Sciatic nerve (tissue), 2 donors: Measurements from ENCODE around the gene KRT9. TPM values are rescaled to one million over a fixed set of nuclear protein-coding genes. Genes with fewer than 3 reads are reported as not detected.
A peak's percentile ranks its signal among the peaks of the same experiment; 100 is the strongest.
"Not testable (repeated sequence)": the region's sequence is repeated elsewhere in the genome, so short reads cannot be mapped to it uniquely, and the experiment has no call there.

Experiments used
- ATAC-seq: fragments of 200-7000 bp; cut with Tn5 transposase; one replicate; pipeline ENCODE4 v1.9.1; 2020; ENCODE audit warnings: mild to moderate bottlenecking, moderate library complexity
- DNase-seq: peaks from one replicate; pipeline ENCODE4 v3.0.0-alpha.2; 2020; ENCODE audit warnings: low spot score
- intact Hi-C: fragments of 100-400 bp; cut with DNase I; formaldehyde crosslinking; loops from one replicate; pipeline ENCODE4 v1.14.2; 2022
- total RNA-seq: library from RNA; stranded (reverse); fragmentation: NEBNext Ultra II Directional; extraction: Animal tissue kit (Norgen Biotek cat#: 25700); gene quantifications from one replicate; pipeline ENCODE4 v1.2.1, GENCODE V29; 2021
- donor health status: DM: no; HTN: no; CAD: no.
- donor health status: DM: no; HTN: no; CAD: no.

Gene KRT9
- total RNA-seq, 1 donor from 2014 or later = not detected

DNA sequence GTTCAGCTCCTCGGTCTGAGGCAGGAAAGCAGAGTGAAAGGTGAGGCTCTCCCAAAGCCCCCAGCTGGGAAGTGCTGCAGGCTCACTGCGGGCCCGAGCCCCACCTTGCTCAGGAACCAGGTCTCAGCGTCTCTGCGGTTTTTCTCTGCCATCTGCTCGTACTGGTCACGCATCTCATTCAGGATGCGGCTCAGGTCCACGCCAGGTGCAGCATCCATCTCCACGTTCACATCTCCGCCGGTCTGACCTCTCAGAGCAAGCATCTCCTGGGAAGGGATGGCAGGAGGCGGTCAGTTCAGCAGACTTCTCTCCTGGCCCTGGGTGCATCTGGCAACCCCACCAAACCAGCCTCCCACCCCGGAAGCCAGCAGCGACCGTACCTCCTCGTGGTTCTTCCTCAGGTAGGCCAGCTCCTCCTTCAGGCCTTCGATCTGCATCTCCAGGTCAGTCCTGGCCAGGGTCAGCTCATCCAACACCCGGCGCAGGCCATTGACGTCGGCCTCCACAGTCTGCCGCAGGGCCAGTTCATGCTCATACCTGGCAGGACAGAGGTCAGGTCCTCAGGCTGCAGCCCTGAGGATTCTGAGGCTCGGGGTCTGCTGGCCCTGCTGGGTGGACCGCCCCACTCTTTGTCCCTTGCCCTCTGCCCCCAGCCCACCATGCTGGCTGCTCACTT lies 39.2 kb upstream of the KRT9 start:
- DNase-seq (no peak), ATAC-seq (no peak)

DNA sequence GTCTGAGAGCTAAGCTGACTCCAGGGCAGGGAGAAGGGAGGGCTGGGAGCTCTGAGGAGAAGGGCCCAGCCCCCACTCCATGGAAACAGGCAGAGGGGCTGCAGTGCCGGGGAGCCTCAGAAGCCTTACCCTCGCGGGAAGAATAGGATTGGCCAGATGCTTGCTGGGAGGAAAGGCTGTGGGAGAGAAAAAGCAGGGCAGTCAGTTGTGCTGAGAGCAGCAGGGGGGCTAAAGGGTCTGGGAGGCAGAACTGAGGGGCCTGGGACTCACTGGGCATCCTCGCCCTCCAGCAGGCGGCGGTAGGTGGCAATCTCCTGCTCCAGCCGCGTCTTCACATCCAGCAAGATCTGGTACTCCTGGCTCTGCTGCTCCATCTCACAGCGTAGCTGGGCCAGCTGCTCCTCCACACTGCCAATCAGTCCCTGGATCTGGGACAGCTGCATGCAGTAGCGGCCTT lies 38.2 kb upstream of the KRT9 start:
- ATAC-seq, intact Hi-C loops, DNase-seq: not testable (repeated sequence)

More for the DNA sequence above, 39.2 kb upstream of the KRT9 start:
- intact Hi-C loops = no loop called here

DNA sequence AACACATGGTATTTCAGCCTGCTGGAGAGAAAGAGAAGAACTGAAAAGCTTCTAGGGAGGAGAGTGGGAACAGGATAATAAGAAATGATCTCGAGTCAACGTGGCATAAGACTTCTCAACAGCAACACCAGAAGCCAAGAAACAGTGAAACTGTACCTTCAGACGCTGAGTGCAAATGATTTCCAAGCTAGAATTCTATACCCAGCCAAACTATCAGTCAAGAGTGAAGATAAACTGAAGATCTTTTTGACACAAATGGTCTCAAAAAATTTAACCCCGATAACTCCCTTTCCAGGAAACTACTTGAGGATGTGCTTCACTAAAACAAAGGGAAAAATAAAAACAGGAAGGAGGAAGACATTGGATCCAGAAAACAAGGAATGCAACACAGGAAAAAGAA lies 35.1 kb upstream of the KRT9 start:
- intact Hi-C loops, DNase-seq, ATAC-seq: not testable (repeated sequence)

DNA sequence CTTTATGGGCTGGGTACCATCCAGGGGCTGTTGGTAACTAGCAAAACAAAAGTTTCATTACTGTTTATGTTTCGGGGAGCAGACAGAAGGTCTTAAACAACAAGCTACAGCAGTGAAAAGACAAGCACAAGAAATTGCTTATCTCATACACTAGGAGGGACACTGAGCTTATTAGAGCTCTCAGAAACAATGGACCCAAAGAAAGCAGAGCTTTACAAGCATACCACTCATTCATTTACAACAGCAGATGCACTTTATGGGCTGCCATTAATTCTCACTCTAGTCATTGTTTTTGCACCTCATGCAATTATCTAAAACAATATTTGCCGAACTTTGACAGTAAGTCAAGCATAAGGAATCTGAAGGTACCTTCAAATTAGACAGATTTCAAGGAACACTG lies 30.7 kb upstream of the KRT9 start:
- ATAC-seq (no peak), DNase-seq (no peak)
- intact Hi-C loops = no loop called here

DNA sequence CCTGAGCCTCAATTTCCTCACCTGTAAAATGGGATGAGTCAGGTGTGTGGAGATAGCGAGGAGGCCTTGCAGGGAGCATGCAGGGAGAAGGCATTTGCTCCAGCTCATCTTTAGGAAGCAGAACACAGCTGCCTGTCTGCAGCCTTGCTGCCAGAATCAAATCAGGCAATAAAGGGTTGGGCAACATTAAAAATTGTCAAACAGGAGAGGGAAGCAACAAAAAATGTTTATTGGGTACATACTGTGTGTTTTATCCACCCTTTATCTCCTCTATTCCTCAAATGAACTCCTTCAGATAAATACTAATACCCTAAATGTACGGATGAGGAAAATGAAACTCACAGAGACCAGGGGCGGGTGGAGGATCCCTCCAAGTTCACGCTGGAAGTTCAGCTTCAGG lies 28.5 kb upstream of the KRT9 start:
- ATAC-seq (no peak), DNase-seq (no peak)
- intact Hi-C loops = no loop called here

DNA sequence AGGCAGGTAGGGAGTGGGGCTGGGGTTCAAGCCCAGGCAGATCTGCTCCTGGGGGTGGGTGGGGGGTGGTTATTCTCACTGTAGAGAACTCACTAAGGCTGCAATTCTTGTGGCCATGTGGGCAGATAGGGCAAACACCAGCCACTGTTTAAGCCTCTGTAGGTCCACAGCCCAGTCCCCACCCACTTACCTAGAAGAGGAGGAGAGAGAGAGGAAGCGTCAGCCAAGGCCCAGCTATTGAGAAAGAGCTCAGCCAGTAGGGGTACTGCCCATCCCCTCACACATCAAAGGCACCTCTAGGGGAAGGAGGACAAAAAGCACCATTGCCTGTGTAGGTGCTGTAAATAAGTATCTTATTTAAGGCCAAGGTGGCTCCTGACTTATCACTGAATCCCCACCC lies 27.8 kb upstream of the KRT9 start:
- no peak for ATAC-seq
- DNase-seq = no peak
- intact Hi-C loops = no loop called here

DNA sequence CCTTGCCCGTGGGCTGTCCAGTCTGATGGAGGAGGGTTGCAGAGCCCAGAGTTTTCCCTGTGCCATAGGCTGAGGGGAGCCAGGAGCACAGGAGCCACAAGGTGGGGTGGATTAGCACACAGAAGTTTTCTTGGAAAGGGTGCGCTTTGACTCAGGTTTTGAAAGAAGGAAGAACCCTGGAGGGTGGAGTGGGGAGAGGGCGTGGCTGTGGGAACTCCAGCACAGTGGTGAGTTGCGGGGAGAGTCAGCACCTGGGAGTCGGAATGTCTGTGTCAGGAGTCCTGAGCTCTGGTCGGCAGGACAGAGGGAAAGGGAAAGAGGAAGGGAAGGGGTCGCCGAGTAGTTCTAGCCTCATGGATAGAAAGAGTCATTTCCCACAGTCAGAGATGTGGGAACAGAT lies 23.7 kb upstream of the KRT9 start:
- intact Hi-C loops = no loop called here
- ATAC-seq (no peak), DNase-seq (no peak)

DNA sequence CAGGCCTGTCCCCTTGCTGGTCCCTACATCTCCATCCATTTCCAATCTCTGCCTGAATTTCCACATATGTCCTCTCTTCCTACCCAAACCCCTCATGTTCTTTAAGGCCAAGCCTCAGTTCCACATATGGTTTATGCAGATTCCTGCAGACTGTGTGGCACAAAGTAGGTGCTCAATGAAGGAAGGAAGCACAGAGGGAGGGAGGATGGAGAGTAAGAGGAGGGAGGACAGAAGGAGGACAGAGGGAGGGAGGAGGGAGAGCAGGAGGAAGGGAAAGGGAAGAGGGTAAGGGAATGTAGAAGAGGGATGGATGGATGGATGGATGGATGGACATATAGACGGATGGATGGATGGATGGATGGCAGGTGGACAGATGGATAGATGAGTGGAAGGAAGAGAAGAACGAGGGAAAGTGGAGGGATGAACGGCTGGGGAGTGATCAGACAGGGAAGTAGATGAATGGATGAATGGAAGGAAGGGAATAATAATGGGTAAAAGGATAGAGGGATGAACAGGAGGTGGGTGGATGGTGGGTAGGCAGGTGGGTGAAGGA lies 22.6 kb upstream of the KRT9 start:
- intact Hi-C loops = no loop called here
- ATAC-seq (no peak), DNase-seq (no peak)

DNA sequence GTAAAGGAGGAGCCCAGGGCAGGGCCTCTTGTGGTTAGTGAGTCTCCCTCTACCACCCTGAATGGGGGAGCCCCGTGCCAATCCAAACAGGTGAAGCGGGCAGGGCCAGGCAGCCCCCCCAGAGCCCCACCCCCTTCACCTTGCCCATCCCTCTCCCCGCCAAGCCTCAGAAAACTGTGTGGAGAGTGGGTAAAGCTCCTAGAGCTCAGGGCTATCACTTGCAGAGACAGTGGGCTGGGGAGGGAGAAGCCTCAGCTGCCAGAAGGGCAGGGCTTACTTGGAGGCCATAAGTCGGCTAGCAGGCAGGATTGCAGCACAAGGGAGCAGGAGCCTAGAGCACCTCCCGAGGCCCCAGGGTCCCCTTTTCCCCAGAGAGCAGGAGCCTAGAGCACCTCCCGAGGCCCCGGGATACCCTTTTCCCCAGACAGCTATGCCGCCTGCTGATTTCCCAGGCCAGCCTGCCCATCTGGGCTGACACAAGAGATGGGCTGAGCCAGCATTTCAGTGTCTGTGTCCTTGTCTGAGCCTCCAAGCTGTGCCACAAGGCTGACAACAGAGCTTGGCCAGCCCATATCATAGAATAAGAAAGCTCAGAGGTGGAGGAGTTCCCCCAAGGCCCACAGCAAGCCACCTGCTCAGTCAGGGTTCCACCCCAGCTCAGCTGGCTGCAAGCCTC lies 21.6 kb upstream of the KRT9 start:
- DNase-seq (no peak), ATAC-seq (peak; percentile 48)
- intact Hi-C loops = no loop called here

DNA sequence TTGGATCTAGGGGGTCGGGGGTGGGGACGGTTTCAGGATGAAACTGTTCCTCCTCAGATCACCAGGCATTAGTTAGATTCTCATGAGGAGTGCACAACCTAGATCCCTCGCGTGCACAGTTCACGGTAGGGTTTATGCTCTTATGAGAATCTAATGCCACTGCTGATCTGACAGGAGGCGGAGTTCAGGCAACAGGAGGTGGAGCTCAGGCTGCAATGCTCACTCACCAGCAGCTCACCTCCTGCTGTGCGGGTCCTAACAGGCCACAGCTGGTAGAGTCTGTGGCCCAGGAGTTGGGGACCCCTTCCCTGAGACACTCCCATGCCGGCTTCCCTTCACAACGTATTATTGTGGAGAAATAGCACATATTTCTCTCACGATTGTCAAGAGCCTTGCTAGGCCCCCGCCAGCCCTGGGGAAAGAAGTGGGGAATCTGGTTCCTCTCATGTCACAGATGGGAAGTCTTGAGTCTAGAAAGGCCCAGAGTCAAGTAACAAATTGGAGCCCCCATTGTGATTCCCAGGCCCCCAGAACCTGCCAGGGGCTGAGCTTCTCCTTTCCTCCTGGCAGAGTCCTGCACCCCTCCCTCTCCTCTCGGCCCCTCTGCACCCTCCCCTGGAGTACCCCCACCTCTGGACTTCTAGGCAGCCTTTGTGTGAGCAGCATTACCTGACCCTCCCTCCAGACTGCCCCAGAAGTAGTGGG lies 20.9 kb upstream of the KRT9 start:
- intact Hi-C loops = no loop called here
- DNase-seq (no peak), ATAC-seq (peak; percentile 37)

DNA sequence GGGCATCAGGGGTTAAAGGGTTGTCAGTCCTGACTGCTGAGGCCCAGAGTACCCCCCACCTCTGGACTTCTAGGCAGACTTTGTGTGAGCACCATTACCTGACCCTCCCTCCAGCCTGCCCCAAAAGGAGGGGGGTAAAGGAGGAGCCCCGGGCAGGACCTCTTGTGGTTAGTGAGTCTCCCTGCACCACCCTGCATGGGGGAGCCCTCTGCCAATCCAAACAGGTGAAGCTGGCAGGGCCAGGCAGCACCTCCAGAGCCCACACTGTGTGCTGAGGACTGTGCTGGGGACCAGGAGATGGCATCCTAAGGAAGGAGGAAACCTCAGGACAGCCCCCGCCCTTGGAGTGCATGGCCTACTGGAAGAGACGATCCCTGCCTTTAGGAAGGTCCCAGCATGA lies 17.4 kb upstream of the KRT9 start:
- DNase-seq = no peak
- no peak for ATAC-seq
- intact Hi-C loops = no loop called here

DNA sequence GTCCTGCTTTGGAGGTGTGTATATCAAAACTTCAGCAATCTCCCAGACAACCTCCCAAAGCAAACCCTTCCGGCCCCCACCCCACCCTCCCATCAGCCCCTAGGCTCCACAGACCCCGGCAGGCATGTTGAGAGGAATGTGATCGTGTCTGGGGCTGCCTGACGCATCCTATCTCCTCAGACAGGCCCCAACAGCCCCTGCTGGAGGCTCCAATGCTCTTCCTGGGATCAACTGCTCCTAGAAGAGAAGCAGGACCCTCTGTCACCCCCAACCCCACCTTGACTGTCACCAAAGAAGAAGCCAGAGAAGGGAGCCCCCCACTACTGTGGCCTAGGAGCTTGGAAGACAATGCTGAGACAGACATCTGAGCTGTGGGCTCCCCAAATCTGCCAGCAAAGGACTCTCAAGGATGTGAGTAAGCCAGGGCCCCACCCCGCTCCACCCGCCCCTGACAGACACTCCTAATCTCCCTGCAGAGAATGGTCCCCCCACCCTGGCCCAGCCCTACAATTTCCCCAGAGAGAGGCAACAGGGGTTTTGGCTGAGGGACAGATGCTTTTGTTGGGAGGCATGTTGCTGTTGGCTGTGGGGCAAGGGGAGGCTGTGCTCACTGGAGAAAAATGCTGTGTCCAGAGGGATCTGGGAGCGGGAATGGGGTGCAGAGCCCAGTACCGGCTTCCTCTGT lies 16.4 kb upstream of the KRT9 start:
- DNase-seq = no peak
- no peak for ATAC-seq

DNA sequence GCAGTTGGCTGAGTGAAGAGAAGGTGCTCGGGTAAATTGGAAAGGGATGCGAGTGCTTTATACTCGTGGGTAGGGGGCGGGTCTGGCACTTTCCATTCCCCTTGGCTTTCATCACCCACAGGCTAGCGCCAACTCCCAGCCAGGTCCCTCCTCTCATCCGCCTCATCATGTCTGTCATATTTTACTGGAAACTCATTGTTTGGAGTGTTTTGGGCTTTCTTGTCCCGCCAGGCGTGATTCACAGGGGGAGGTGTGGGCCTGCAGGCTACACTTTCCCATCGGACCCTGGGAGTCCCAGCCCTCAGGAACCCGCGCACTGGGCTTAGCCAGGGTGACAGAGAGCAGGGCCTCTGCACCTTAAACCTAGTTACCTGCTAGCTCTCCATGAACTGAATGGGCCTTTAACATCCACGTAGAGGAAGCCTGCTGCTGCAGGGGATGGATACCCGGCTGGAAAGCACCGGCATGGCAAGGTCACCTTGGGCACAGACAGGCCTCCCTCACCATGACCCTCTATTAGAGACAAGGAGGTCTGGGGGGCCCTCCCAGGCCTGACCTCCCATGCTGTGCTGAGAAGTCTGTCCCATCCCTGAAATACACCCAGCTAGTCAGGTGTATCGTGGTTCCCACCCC lies 15.1 kb upstream of the KRT9 start, which contains the start of gene KRT14:
KRT14 (minus strand) TSS at position 33 of the 633 bp plus-strand sequence. CDS start 61 bp downstream, outside the sequence.
- intact Hi-C loops = no loop called here
- no peak for DNase-seq
- ATAC-seq = no peak

More for the DNA sequence above, 16.4 kb upstream of the KRT9 start:
- intact Hi-C loops = no loop called here

DNA sequence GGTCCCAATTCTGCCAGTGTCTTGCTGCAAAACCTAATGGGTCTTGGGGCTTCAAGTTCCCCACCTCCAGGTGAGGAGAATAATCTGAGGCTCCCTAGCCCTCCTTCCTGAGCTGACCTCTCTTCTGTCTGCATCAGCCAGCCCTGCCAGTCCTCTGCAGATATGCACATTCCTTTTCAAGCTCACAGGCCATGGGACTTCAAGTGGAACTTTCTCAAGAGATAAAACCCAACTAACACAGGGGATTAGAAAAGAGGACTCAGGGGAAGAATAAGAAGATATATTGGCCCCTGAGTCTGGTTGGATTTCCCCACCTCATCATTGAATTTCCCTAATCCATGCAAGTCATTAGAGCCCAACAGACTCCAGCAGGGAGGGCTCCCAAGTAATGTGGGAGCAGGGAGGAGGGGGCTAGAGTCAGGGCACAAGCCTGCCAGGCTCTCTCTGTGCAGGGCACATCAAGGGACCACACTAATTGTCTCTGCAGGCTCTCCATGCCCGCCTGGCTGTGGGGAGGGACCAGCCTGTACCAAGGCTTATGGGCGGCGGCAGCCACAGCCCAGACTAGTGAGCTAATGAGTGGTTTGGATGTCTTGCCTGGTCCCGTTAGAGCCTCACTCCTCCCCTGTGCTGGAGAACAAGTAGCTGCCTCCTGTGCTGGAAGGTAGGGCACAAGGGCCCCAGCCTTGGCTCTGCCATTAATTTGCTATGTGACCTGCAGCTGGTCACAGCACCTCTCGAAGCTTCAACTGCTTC lies 13.6 kb upstream of the KRT9 start:
- intact Hi-C loops = no loop called here
- DNase-seq (no peak), ATAC-seq (no peak)

DNA sequence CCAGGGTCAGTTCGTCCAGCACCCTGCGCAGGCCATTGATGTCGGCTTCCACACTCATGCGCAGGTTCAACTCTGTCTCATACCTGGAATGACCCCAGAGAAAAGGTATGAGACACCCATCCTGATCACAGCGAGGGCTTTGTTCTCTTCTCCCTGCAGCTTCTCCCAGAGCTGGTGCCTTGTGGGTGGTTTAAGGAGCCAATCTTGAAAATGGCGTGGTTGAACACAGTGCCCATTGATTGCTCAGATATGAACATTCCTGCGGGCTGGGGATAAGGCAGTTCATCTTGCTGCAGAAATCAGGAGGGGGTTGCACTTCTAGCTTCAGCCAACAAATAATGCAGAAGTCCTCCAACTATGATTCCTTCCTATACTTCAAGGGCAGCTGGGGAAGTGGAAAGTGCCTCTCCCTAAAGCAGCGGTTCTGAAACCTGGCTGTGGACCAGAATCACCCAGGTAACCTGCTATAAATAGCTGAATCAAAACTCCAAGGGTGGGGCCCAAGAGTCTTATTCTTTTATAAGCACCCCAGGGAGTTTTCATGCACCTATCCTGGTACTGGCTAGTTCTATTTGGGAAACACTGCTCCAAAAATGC lies 12.6 kb upstream of the KRT9 start:
- DNase-seq, intact Hi-C loops, ATAC-seq: not testable (repeated sequence)

DNA sequence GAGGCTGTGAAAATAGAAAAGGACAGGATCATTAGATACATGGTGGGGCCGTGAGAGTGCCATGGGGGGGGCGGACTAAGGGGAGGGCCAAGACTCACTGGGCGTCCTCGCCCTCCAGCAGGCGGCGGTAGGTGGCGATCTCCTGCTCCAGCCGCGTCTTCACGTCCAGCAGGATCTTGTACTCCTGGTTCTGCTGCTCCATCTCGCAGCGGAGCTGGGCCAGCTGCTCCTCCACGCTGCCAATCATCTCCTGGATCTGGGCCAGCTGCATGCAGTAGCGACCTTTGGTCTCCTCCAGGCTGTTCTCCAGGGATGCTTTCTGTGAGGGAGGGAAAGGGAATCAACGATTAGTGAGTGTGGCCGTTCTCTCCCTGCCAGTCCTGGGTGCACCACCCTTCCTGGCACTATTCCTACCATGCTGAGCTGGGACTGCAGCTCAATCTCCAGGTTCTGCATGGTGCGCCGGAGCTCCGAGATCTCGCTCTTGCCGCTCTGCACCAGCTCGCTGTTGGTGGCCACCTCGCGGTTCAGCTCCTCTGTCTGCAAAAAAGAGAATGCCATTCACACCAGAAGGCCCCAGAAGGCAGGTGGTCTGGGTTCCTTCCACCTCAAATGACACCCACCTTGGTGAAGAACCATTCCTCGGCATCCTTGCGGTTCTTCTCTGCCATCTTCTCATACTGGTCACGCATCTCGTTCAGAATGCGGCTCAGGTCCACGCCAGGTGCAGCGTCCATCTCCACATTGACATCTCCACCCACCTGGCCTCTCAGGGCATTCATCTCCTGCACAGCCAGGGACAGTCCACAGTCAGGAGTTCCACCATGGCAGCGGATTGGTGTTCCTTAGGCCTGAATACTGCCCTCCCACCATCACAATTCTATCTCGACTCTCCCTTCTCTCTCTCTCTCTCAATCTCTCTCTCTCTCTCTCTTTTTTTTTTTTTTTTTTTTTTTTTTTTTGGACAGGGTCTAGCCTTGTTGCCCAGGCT lies 11.6 kb upstream of the KRT9 start:
- ATAC-seq (no peak), DNase-seq (no peak)
- intact Hi-C loops = no loop called here
